HG02798 (cell line): Measurements from ENCODE around the gene MMP25.
"Not testable (repeated sequence)": the region's sequence is repeated elsewhere in the genome, so short reads cannot be mapped to it uniquely, and the experiment has no call there.

Experiments
- ATAC-seq: cut with Tn5 transposase; IDR thresholded peaks from one replicate; pipeline ENCODE4 v1.9.1; 2021; ENCODE audit warnings: mild to moderate bottlenecking; ENCODE audit not compliant: unreplicated experiment, poor library complexity

Gene MMP25

GRCh38 chr16:3028716-3029319 is 17.5 kb upstream of the MMP25 start:
- no peak for ATAC-seq

GRCh38 chr16:3029491-3030221 is 16.7 kb upstream of the MMP25 start:
- ATAC-seq, result no peak

- ATAC-seq, result no peak
Observed at GRCh38 chr16:3030222-3031212, 15.8 kb upstream of the MMP25 start.

GRCh38 chr16:3032624-3033023 is 13.7 kb upstream of the MMP25 start:
- ATAC-seq, result no peak

- ATAC-seq, result no peak
Observed at GRCh38 chr16:3035289-3035971, 10.9 kb upstream of the MMP25 start.

GRCh38 chr16:3035972-3036725 is 10.2 kb upstream of the MMP25 start:
- no peak for ATAC-seq

GRCh38 chr16:3036726-3037315 is 9.5 kb upstream of the MMP25 start, which contains the start of gene BICDL2:
Gene BICDL2 (minus strand): TSS chr16:3036944. CDS start chr16:3035496, 1,448 bp downstream.
- ATAC-seq, result no peak

- no peak for ATAC-seq
Observed at GRCh38 chr16:3038256-3038655, 8.1 kb upstream of the MMP25 start.

- ATAC-seq, result no peak
Observed at GRCh38 chr16:3038896-3039295, 7.5 kb upstream of the MMP25 start.

GRCh38 chr16:3042376-3042775 is 4.0 kb upstream of the MMP25 start:
- no peak for ATAC-seq

- no peak for ATAC-seq
Observed at GRCh38 chr16:3044708-3045107, 1.7 kb upstream of the MMP25 start.

- no peak for ATAC-seq
Observed at GRCh38 chr16:3046641-3047386, 453 bp downstream of the MMP25 start.

GRCh38 chr16:3047387-3047720 is 993 bp downstream of the MMP25 start:
- ATAC-seq, result no peak

- no peak for ATAC-seq
Observed at GRCh38 chr16:3049921-3050481, 3.6 kb downstream of the MMP25 start.

- no peak for ATAC-seq
Observed at GRCh38 chr16:3050487-3050886, 4.1 kb downstream of the MMP25 start.

- ATAC-seq, result no peak
Observed at GRCh38 chr16:3051009-3051408, 4.6 kb downstream of the MMP25 start.

- ATAC-seq, result no peak
Observed at GRCh38 chr16:3051494-3051893, 5.1 kb downstream of the MMP25 start.

GRCh38 chr16:3052571-3053329 is 6.4 kb downstream of the MMP25 start:
- ATAC-seq, result not testable (repeated sequence)
